ENCODE data around the gene ACP6.

DNA sequence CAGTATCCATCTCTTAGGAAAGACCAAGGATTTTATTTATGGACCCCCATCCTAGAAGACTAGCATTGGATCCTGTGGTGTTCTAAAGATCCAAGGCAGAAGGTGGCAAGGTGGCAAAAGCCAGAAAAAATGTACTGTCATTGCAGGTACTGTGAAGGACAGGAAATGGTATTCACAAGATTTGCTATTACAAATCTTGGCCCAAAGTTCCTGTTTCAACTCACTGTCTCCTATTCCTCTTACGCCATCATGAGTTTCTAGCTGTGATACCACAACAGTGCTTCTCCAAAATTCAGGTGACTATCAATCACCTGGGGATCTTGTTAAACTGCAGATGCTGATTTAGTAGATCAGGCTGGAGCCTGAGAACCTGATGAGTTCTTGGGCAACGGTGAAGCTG, 21.4 kb downstream of the ACP6 start:
- TF ChIP-seq GATA3 (IDR thresholded peaks at IDR 0.05; ENCODE audit: low read depth, low read length) (no peak), GATA2 (IDR thresholded peaks at IDR 0.05; ENCODE audit: low read depth, low read length) (no peak)
